D341Med (cell line): Measurements from ENCODE around the gene DTD1.
A peak's percentile ranks its signal among the peaks of the same experiment; 100 is the strongest.
"Not testable (repeated sequence)": the region's sequence is repeated elsewhere in the genome, so short reads cannot be mapped to it uniquely, and the experiment has no call there.

Source experiments
- DNase-seq: peaks from one replicate; pipeline ENCODE4 v3.0.0; 2012; ENCODE audit warnings: low spot score

Gene DTD1

DNA sequence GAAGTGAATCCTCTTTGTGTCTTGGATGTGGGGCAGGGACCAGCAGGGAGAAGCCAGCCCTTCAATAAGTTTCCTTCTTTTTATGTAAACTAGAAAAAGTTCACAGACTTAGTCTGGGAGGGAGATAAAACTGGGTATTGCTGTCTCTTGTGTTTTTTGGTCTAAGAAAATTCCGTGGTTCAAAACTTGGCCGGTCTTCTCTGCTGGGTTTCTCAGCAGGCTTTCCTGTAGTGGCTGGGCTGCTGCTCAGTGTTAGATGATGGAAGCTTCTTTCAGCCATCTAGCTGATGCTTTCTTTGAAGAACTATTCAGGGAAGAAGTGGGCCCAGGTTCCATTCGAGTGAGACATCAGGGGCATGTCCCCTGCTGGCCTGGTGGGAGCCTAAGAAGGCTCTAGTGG is 155.0 kb downstream of the DTD1 start:
- DNase-seq, result no peak

DNA sequence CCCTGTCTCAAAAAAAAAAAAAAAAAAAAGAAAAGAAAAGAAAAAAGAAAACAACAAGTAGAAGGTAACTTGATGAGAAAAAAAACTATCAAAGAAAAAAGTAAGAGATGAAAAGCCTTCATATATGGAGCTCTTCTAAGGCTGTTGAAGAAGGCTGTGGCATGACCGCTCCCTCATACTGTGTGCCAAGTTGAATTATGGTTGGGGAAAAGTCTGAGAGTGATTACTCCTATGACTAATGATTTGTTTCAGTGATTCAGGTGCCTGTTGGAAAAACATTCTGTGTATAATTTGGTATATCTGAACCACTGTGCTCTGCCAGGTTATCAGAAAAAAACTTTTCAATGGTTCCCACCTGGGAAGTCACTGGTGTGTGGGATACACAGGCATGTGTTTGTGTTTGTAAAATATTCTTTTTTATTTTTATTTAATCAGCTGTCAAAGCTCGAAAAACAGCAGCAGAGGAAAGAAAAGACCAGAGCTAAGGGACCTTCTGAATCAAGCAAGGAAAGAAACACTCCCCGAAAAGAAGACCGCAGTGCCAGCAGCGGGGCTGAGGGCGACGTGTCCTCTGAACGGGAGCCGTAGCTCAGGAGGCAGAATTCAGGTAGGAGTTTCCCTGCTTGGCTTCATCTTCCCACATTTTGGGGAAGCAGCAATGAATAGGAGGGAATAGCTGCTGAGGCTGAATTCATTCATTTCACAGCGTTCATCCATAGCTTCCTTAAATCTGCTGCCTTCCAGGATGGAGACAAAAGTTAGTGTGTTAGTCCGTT is 156.0 kb downstream of the DTD1 start:
- DNase-seq, result no peak

DNA sequence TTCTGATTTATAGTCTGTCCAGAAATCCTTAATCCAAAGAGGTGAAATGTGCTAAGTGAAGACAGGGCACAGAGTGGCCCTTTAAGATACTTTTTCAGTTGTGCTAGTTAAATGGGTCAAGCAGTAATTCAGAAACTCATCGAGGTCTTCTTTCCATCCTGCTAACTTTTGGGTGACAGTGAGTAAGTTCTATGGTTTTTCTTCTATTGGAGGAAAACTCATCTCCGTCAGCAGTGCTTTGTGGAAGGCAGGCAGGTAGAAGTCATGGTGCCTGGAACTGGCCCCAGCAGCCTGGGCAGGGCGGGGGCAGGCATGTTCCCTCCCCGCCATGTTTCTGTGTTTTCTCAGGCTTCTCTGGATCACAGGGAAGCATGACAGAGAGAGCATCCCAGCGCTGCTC is 159.2 kb downstream of the DTD1 start:
- DNase-seq, result no peak

DNA sequence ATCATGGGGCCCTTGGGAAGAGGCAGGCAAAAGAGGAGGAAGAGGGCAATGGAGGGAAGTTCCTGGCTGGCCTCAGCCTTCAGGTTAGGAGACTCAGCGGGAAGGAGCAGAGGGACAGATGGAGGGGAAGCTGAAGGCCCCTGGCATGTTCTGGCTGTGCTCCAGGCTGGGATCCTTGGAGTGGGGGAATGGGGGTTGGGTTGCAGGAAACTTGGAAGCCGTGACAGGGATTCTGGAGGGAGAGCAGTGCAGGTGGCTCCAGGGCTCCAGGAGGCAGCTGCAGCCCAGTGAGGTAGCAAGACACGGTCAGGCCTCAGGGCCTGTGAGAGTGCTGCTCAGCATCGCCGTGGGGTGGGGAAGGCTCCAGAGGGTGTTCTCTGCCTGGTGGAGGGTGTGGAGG is 161.1 kb downstream of the DTD1 start:
- DNase-seq, result no peak

DNA sequence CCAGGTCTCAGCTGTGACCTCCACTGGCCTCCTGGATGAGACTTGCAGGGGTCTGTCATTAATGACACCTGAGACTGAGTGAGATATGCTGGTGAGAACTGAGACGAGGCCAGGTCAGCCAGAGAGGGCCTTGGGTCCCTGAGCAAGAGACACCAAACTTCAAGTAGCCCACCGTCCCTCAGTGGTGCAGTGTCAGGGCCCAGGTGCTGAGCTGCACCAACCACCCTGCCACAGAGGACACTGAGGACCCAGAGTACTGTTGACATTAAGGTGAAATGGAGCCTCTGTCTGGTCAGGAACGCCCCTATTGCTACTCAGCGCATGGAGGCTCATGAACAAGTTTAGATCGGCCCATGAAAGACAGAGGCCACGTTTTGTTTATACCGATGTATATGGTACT is 161.7 kb downstream of the DTD1 start:
- DNase-seq, result no peak

DNA sequence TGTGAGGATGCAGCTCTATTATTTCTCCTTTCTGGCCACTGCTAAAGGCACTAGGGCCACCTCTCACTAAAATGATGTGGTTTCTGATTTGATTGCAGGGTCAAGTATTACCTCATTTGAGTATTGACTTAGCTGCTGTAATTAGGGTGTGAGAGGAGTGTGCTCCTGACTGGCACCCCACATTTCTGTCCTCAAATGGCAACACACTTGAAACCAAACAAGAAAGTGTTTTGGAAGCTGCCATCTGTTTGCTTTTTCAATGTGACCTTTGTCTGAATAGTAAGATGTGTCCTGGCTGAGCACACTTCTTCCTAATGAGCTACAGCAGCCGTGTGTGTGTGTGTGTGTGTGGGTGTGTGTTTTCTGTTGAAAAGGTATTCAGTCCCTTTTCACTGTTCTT is 162.9 kb downstream of the DTD1 start:
- no peak for DNase-seq

DNA sequence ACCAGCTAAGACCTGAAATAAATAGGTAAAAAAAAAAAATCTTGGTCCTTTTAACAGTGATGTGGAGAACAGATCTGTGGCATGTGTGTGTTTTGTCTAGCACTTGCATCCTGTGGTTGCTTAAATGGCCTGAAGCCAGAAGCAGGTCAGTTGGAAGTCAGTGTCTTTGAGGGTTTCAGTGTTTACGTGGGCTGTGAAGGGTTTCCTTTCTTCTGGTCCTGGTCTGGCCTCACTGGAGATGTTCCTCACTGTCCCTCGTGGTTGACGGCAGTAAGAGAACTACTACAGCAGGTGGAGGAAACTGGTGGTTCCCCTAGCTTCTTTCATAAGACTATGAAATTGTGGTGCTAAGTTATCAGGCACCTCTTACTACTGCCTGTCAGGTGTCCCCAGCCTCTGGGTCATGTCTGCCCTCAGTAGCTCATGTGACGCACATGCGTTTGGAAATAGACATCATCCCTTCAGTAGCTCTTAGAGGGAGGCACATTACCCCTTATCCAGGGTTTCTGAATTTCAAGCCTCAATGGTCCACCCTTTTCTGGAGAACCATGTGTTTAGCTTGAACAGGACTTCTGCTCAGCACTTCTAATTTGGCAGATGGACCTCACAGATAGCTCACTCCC is 166.3 kb downstream of the DTD1 start:
- no peak for DNase-seq

DNA sequence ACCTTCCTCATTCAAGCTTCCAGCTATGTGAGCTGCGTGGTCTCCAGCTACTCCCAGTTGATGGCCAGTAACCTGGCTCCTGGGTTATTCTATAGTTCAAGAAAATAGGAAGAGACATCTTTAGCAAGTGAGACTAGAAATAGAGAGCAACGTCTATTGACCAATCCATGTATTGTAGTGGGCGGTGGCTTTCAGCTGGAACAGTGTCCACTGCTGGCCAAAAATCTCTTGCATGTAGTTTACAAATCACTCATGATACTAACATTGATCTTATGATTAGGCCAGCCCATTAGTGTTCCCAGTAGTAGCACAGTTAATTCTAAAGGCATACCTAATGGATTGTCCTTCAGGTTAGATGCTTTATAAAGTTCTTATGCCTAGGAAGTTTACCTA is 166.8 kb downstream of the DTD1 start:
- no peak for DNase-seq

DNA sequence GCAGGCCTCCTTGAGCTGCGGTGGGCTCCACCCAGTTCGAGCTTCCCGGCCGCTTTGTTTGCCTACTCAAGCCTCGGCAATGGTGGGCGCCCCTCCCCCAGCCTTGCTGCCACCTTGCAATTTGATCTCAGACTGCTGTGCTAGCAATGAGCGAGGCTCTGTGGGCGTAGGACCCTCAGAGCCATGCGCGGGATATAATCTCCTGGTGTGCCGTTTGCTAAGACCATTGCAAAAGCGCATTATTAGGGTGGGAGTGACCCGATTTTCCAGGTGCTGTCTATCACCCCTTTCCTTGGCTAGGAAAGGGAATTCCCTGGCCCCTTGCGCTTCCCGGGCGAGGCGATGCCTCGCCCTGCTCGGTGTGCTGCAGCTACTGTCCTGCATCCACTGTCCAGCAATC is 173.0 kb downstream of the DTD1 start:
- not testable (repeated sequence) for DNase-seq

DNA sequence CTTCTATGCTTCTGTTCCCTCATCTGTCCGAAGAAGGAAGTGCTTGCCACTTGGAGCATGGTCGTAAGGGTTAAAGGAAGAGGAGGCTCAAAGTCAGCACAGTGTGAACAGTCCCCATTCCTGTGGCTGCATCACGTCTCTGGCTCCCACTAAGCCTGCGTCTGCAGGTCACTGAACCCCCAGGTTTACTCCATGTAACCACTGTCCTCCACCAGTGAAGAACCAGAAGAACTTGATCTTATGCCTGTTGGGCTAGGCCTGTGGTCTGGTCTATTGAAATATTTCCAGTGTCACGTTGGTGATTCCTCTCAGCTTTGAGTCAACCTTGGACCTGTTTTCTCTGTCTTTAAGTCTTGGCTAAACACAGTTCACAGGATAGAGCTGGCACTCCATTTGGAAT is 179.8 kb downstream of the DTD1 start:
- no peak for DNase-seq

DNA sequence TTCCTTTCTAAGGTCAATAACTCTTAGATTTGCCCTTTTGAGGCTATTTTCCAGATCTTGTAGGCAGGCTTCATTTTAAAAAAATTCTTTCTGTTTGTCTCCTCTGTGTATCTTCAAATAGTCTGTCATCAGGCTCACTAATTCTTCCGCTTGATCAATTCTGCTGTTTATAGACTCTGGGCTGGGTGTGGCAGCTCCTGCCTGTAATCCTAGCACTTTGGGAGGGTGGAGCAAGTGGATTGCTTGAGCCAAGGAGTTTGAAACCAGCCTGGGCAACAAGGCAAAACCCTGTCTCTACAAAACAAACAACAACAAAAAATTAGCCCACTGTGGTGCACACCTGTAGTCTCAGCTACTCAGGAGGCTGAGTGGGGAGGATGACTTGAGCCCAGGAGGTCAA is 185.7 kb downstream of the DTD1 start:
- DNase-seq, result no peak

DNA sequence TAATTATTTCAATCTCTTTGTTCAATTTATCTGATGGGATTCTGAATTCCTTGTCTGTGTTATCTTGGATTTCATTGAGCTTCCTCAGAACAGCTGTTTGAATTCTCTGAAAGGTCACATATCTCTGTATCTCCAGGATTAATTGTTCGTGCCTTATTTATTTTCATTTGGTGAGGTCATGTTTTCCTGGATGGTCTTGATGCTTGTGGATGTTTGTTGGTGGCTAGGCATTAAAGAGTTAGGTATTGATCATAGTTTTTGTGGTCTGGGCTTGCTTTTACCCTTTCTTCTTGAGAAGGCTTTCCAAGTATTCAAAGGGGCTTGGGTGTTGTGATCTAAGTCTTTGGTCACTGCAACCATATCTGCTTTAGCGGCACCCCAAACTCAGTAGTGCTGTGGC is 186.4 kb downstream of the DTD1 start:
- no peak for DNase-seq

DNA sequence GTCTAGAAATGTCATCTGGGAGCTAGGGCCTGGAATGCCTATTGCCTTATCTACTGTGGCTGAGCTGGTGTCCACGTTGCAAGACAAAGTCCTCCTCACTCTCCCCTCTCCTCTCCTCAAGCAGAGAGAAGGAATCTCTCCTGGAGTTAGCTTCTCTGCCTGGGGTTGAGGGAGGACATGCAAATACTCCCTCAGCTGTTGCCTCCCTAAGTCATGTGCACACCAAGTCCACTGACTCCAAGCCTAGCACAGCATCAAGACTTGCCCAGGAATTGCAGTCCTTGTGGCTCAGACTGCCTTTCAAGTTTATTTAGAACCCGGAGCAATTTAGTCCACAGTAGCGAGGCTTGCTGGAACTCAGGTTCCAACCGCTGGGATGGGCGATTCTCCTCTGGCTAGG is 187.8 kb downstream of the DTD1 start:
- DNase-seq, result no peak

DNA sequence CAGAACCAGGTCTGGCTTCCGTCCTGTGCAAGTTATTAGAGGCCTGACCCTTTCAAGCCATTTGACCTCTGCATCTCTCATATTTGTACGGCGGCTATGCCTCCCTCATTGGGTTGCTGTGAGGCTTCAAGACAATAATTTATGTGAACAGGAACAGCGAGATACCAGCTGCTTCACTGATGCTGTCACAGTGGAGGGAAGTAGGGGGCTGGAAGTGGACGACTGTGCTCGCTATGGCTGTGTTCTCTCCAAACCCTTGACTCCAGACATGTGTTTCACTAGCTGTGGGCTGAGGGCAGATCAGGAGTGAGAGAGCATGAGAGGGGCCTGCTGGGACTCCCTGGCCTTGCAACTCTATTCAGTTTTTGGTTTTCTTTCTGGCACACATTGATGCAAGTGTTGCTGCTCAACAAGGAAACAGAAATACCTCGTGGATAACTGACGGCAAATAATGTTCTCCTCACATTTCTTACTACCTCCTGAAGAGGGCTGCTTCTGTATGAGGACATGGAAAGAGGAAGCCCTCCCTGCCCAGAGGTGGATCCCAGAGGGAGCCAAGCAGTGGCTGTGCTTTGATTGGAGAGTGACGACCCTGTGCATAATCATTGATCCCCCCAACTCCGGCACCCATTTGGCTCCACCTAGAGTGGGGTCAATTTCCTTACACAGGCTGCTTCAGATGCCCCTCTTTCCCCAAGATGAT is 191.0 kb downstream of the DTD1 start:
- DNase-seq, result no peak

DNA sequence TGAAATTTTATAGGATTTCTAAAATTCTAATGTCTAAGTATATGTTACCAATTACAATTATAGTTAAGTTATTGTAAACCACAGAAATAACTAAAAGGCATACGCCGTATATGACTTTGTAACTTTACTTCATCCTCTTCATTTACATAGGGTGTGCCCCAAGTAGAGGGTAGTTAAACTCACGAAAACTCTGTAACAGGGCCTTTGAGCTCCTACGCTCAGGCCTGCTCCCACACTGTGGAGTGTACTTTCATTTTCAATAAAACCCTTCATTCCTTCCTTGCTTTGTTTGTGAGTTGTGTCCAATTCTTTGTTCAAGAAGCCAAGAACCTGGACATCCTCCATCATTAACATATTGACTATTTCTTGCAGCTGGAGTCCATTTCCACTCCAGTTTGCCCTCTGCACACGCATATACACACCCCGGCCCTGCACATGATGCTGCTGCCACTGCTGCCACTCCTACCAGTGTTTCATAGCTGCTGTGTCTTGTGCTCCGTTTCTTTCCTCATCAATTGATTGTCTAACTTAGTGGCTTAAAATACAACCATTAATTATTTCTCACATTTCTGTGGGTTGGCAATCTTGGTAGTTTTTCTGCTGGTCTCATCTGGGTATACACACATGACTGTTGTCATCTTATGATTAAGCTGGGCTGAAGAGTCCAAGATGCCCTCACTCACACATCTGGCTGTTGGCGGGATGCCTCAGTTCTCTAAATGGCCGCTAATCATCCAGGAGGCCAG is 192.7 kb downstream of the DTD1 start:
- no peak for DNase-seq

DNA sequence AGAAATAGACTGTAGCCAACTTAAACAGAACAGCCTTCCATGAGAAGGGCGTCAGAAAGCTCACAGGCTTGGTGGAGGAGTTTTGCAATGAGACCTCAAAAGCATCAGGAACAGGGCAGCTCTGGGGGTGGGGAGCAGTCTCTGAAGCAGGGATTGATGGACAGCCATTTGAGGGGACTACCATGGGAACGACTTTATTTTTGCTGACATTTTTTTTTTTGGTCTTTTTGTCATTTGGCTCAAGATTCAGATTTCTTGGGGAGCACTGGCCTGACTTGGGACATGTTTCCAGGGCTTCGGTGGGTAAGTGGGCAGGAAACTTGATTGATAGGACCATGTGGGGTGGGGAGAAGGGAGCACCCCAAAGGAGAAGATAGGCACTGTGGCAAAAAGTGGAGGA is 193.7 kb downstream of the DTD1 start:
- no peak for DNase-seq

DNA sequence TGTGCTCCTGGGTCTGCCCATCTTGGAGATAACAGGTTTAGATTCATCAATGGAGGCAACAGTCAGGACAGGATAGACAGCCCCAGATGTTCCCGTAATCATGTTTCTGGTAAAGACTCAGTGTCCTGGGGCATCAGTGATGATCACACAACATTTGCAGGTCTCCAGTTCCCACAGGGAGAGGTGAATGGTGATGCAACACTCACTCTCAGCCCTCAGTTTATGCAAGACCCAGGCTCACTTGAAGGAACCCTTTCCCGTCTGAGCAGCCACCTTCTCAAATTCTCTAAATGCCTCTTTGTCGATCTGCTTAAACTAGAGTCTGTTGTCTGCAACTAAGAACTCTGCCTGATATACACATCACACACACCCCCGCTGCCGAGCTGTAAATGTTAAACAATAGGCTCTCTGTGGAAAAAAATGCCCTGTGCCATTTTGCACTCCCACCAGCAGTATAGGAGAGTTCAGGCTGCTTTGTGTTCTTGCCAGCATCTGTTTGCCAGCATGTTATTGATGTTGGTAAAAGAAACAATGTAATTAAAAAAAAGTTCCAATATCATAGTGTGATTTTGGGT is 195.6 kb downstream of the DTD1 start:
- DNase-seq, result no peak

DNA sequence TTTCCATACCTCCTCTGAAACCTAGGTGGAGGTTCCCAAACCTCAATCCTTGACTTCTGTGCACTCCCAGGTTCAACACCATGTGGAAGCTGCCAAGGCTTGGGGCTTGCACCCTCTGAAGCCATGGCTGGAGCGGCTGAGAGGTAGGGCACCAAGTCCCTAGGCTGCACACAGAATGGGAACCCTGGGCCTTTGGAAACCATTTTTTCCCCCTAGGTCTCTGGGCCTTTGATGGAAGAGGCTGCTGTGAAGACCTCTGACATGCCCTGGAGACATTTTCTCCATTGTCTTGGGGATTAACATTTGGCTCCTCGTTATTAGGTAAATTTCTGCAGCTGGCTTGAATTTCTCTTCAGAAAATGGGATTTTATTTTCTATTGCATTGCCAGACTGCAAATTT is 199.2 kb downstream of the DTD1 start:
- DNase-seq, result not testable (repeated sequence)

DNA sequence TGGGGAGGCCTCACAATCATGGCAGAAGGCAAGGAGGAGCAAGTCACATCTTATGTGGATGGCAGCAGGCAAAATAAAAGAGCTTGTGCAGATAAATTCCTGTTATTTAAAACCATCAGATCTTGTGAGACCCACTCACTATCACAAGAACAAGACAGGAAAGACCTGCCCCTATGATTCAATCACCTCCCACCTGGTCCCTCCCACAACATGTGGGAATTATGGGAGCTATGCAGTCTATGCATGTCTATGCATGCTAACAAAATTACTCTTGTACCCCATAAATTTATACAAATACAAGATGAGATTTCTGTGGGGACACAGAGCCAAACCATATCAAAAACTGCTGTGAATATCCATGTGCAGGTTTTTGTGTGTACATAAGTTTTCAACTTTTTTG is 200.2 kb downstream of the DTD1 start:
- DNase-seq, result no peak

DNA sequence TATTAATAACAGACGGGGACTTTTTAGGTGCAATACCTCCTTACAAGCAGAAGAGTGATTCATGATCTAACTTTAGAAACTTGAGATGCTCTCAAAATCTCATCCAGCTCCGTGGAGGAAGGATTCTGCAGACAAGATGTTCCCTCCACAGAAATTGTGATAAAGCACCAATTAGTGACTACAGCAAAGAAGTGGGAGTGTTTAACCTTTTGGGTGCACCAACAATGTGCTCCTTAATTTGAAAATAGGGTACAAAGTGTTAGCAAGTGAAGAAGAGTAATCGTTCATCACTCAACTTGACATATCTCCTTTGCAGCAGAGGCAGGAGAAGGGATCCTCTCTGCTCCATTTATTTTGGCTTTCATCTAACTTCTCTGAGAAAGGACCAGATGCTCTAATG is 202.9 kb downstream of the DTD1 start:
- no peak for DNase-seq

DNA sequence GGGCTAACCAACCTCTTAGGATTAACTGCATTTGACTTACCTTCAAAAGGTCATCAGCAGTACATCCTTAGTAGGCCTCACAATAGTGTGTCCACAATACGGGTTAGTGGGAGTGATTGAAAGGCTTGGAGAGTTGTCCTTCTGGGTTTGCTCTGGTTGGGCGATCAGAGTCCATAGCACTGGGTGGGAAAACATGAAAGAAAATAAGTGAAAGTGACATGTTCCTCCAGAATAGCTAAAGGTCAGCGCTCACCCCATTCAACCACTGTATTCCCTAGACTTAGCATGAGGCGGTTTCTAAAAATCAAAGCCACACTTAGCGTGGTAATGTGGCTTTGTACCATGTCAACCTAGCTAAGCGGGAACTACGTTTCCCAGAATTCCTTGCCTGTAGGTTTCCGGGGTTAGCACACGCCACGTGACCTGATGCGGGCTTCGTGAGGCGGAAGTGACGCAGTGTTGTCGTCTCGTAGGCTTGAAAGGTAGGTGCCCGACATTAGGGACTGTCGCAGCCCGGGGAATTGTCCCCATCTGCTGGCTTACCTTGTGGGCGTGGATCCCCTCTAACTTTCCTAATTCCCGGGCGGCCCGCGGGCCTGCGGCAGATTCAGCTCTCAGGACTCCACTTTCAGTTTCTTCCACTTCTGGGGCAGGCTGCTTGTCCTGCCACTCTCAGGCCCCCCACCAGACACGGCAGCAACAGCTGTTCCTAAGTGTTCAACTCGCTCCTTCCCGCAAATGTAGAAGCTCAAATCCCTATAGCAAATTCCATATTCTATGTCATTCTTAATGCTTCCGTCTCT is 206.0 kb downstream of the DTD1 start:
- peak; percentile 92 for DNase-seq

DNA sequence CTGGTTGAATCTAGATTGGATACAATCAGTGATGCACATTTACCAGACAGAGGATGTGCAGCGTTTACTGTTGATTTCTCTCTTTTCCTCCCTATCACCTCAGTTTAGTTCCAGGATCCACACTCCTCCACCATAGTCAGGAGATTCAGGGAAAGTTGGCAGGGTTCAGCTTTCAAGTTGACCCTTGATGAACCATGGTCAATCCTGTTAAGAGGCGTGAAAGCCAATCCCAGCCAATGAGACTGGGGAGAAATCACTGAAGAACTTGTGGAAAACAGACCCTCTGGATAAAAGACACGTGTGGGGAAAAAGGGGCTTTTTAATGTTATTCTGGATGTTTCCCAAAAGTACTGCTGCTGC is 206.6 kb downstream of the DTD1 start:
- DNase-seq, result no peak
